SK-N-SH treated with all-trans-retinoic acid at 6 μM for 48 hours (cell line): ENCODE measurements around the gene CEACAM16.

Source experiments
- ARNTL ChIP-seq: fragments of 450-650 bp; formaldehyde crosslinking; IDR thresholded peaks from 2 replicates; pipeline ENCODE4 v1.5.0; 2020; ENCODE audit warnings: low read depth, mild to moderate bottlenecking, moderate library complexity, borderline replicate concordance
- RARB ChIP-seq: fragments of 250-450 bp; sonication (Bioruptor Pico); IDR thresholded peaks from 2 replicates; pipeline ENCODE4 v1.8.0; 2021; ENCODE audit warnings: mild to moderate bottlenecking, moderate library complexity
- SNAI2 ChIP-seq: fragments of 250-450 bp; sonication (Bioruptor Pico); IDR thresholded peaks from 2 replicates; pipeline ENCODE4 v1.5.0; 2020; ENCODE audit warnings: mild to moderate bottlenecking, moderate library complexity
- ZFP3 ChIP-seq: fragments of 250-450 bp; sonication (Bioruptor Pico); IDR thresholded peaks from 2 replicates; pipeline ENCODE4 v1.5.0; 2020; ENCODE audit warnings: mild to moderate bottlenecking, moderate library complexity
- ZNF70 ChIP-seq: fragments of 450-650 bp; formaldehyde crosslinking; IDR thresholded peaks from 2 replicates; pipeline ENCODE4 v1.5.0; 2020; ENCODE audit warnings: mild to moderate bottlenecking, moderate library complexity
- TF ChIP-seq, protein P1 (sequence below): fragments of 250-450 bp; sonication (Bioruptor Pico); IDR thresholded peaks from 2 replicates; pipeline ENCODE4 v1.8.0; 2021; ENCODE audit warnings: low read depth, mild to moderate bottlenecking, moderate library complexity, borderline replicate concordance
- TF ChIP-seq, protein P2 (sequence below): fragments of 250-450 bp; sonication (Bioruptor Pico); IDR thresholded peaks from 2 replicates; pipeline ENCODE4 v1.8.0; 2020; ENCODE audit warnings: mild to moderate bottlenecking, moderate library complexity, borderline replicate concordance
- TF ChIP-seq, protein P3 (sequence below): fragments of 250-450 bp; sonication (Bioruptor Pico); IDR thresholded peaks from 2 replicates; pipeline ENCODE4 v1.5.0; 2020; ENCODE audit warnings: mild to moderate bottlenecking, moderate library complexity

DNA sequence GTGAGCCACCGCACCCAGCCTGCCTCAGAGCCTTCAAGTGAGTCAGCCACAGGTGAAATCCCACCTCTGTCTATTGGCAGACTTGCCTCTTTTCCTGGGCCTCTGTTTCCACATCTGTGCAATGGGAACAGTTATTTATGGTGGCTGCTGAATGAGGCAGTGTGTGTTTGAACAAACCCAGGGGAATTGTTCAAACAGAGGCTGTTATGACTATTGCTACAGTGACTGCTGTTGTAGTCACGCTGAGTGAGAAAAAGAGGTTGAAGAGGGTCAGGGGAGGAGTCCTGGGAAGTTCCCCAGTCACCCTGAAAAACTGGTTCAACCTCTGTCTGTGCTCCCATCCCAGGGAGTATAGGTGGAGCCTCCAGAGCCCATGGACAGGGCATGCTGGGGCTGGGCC is 27.6 kb upstream of the CEACAM16 start, which contains the start of gene CEACAM19:
- TF ChIP-seq ZNF70 (CRISPR knock-in tag): no peak
- TF ChIP-seq ZFP3 (CRISPR knock-in tag): no peak
- no peak for TF ChIP-seq SNAI2 (CRISPR knock-in tag)
- TF ChIP-seq, protein P1, sequence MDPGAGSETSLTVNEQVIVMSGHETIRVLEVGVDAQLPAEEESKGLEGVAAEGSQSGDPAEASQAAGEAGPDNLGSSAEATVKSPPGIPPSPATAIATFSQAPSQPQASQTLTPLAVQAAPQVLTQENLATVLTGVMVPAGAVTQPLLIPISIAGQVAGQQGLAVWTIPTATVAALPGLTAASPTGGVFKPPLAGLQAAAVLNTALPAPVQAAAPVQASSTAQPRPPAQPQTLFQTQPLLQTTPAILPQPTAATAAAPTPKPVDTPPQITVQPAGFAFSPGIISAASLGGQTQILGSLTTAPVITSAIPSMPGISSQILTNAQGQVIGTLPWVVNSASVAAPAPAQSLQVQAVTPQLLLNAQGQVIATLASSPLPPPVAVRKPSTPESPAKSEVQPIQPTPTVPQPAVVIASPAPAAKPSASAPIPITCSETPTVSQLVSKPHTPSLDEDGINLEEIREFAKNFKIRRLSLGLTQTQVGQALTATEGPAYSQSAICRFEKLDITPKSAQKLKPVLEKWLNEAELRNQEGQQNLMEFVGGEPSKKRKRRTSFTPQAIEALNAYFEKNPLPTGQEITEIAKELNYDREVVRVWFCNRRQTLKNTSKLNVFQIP (CRISPR knock-in tag): no peak
- TF ChIP-seq ARNTL (CRISPR knock-in tag): no peak
- TF ChIP-seq, protein P2, sequence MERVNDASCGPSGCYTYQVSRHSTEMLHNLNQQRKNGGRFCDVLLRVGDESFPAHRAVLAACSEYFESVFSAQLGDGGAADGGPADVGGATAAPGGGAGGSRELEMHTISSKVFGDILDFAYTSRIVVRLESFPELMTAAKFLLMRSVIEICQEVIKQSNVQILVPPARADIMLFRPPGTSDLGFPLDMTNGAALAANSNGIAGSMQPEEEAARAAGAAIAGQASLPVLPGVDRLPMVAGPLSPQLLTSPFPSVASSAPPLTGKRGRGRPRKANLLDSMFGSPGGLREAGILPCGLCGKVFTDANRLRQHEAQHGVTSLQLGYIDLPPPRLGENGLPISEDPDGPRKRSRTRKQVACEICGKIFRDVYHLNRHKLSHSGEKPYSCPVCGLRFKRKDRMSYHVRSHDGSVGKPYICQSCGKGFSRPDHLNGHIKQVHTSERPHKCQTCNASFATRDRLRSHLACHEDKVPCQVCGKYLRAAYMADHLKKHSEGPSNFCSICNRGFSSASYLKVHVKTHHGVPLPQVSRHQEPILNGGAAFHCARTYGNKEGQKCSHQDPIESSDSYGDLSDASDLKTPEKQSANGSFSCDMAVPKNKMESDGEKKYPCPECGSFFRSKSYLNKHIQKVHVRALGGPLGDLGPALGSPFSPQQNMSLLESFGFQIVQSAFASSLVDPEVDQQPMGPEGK (CRISPR knock-in tag): no peak
- no peak for TF ChIP-seq RARB
- TF ChIP-seq, protein P3, sequence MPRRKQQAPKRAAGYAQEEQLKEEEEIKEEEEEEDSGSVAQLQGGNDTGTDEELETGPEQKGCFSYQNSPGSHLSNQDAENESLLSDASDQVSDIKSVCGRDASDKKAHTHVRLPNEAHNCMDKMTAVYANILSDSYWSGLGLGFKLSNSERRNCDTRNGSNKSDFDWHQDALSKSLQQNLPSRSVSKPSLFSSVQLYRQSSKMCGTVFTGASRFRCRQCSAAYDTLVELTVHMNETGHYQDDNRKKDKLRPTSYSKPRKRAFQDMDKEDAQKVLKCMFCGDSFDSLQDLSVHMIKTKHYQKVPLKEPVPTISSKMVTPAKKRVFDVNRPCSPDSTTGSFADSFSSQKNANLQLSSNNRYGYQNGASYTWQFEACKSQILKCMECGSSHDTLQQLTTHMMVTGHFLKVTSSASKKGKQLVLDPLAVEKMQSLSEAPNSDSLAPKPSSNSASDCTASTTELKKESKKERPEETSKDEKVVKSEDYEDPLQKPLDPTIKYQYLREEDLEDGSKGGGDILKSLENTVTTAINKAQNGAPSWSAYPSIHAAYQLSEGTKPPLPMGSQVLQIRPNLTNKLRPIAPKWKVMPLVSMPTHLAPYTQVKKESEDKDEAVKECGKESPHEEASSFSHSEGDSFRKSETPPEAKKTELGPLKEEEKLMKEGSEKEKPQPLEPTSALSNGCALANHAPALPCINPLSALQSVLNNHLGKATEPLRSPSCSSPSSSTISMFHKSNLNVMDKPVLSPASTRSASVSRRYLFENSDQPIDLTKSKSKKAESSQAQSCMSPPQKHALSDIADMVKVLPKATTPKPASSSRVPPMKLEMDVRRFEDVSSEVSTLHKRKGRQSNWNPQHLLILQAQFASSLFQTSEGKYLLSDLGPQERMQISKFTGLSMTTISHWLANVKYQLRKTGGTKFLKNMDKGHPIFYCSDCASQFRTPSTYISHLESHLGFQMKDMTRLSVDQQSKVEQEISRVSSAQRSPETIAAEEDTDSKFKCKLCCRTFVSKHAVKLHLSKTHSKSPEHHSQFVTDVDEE: no peak
